Esophagus squamous epithelium (tissue), 4 donors: ENCODE measurements around the gene NCKAP1.
"Not testable (repeated sequence)": the region's sequence is repeated elsewhere in the genome, so short reads cannot be mapped to it uniquely, and the experiment has no call there.

Experiments used
- CTCF ChIP-seq, 6 experiments: fragments of 450-650 bp in 4 of 6; fragments of 200-600 bp in 2 of 6; sonication (generic) in 2 of 6; IDR thresholded peaks; one replicate each; pipeline ENCODE4 v1.5.1; 2016 to 2019; ENCODE audit warnings: antibody characterized with exemption in 6 of 6, mild to moderate bottlenecking in 4 of 6, moderate library complexity in 4 of 6
- POLR2A ChIP-seq, 4 donors: fragments of 450-650 bp; IDR thresholded peaks; one replicate each; pipeline ENCODE4 v1.6.1; 2017; ENCODE audit warnings: antibody characterized with exemption in 4 of 4, mild to moderate bottlenecking in 4 of 4, moderate library complexity in 3 of 4

- TF ChIP-seq CTCF, POLR2A (IDR thresholded peaks at IDR 0.05): not testable (repeated sequence)
These were observed 161.6 kb downstream of the NCKAP1 start for GRCh38 chr2:182876653-182877052.
